ENCODE data around the gene PLSCR1.

DNA sequence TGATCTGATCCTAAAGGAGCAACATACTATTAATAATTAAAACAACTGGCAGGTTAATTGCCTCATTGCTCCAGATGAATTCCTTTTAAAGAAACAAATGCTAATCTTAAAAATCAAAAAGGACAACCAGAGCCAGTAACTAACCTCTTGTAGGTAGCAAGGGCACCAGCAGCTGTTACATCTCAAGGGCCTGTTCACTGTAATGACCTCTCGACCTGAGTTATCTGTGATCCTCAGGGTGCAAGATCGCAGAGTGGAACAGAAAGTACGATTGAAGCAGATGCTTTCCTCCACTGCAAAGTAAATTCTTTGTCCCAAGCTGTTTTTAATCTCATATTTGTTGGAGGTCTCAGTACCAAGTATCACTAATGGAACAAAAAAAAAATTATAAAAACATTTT is 49.4 kb upstream of the PLSCR1 start:
- TF ChIP-seq, protein P1, sequence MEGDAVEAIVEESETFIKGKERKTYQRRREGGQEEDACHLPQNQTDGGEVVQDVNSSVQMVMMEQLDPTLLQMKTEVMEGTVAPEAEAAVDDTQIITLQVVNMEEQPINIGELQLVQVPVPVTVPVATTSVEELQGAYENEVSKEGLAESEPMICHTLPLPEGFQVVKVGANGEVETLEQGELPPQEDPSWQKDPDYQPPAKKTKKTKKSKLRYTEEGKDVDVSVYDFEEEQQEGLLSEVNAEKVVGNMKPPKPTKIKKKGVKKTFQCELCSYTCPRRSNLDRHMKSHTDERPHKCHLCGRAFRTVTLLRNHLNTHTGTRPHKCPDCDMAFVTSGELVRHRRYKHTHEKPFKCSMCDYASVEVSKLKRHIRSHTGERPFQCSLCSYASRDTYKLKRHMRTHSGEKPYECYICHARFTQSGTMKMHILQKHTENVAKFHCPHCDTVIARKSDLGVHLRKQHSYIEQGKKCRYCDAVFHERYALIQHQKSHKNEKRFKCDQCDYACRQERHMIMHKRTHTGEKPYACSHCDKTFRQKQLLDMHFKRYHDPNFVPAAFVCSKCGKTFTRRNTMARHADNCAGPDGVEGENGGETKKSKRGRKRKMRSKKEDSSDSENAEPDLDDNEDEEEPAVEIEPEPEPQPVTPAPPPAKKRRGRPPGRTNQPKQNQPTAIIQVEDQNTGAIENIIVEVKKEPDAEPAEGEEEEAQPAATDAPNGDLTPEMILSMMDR (IDR thresholded peaks at IDR 0.05 in 8 of 11, conservative IDR thresholded peaks at IDR 0.05 in 3 of 11), result no peak
- TF ChIP-seq POLR2A (IDR thresholded peaks at IDR 0.05), result no peak
